ENCODE data around the gene PHF21A.

Gene PHF21A

GRCh38 chr11:45933846-45934579, 187.2 kb downstream of the PHF21A start:
- DNase-seq (ENCODE audit: low spot score): no peak

- no peak for DNase-seq (ENCODE audit: low spot score)
Observed at GRCh38 chr11:45933131-45933831, 188.0 kb downstream of the PHF21A start.

GRCh38 chr11:45932217-45932616, 189.0 kb downstream of the PHF21A start:
- no peak for DNase-seq (ENCODE audit: low spot score)

GRCh38 chr11:45931739-45932138, 189.5 kb downstream of the PHF21A start:
- DNase-seq (ENCODE audit: low spot score): no peak

GRCh38 chr11:45930951-45931570, 190.2 kb downstream of the PHF21A start:
- no peak for DNase-seq (ENCODE audit: low spot score)

- DNase-seq (ENCODE audit: low spot score): no peak
Observed at GRCh38 chr11:45930031-45930794, 191.0 kb downstream of the PHF21A start.

- peak; percentile 37 for DNase-seq (ENCODE audit: low spot score)
Observed at GRCh38 chr11:45929486-45930030, 191.7 kb downstream of the PHF21A start.

GRCh38 chr11:45928535-45929215, 192.6 kb downstream of the PHF21A start:
- no peak for DNase-seq (ENCODE audit: low spot score)

GRCh38 chr11:45927684-45928413, 193.4 kb downstream of the PHF21A start:
- no peak for DNase-seq (ENCODE audit: low spot score)

GRCh38 chr11:45927332-45927683, 193.9 kb downstream of the PHF21A start:
- no peak for DNase-seq (ENCODE audit: low spot score)

- DNase-seq (ENCODE audit: low spot score): no peak
Observed at GRCh38 chr11:45926536-45927331, 194.5 kb downstream of the PHF21A start.

- no peak for DNase-seq (ENCODE audit: low spot score)
Observed at GRCh38 chr11:45926001-45926401, 195.3 kb downstream of the PHF21A start.

- no peak for DNase-seq (ENCODE audit: low spot score)
Observed at GRCh38 chr11:45925550-45925949, 195.7 kb downstream of the PHF21A start.

- no peak for DNase-seq (ENCODE audit: low spot score)
Observed at GRCh38 chr11:45924927-45925326, 196.3 kb downstream of the PHF21A start.

GRCh38 chr11:45924036-45924915, 197.0 kb downstream of the PHF21A start:
- no peak for DNase-seq (ENCODE audit: low spot score)

GRCh38 chr11:45922425-45923082, 198.7 kb downstream of the PHF21A start, which contains the start of gene LARGE2:
Gene LARGE2, plus strand, starts transcription at chr11:45922656. Its CDS starts 227 bp downstream, at chr11:45922883.
- DNase-seq (ENCODE audit: low spot score): no peak

- DNase-seq (ENCODE audit: low spot score): no peak
Observed at GRCh38 chr11:45921561-45922424, 199.5 kb downstream of the PHF21A start.
